GM18867 (cell line): ENCODE results near the gene CCDC69.
"Not testable (repeated sequence)": the region's sequence is repeated elsewhere in the genome, so short reads cannot be mapped to it uniquely, and the experiment has no call there.

ENCODE experiments used
- ATAC-seq: cut with Tn5 transposase; IDR thresholded peaks from one replicate; pipeline ENCODE4 v1.9.1; 2021; ENCODE audit warnings: mild to moderate bottlenecking, moderate library complexity; ENCODE audit not compliant: unreplicated experiment

CCDC69 gene

GRCh38 chr5:151196556-151197290, 27.2 kb downstream of the CCDC69 start:
- ATAC-seq, result peak; percentile 94

GRCh38 chr5:151195622-151196021, 28.3 kb downstream of the CCDC69 start:
- no peak for ATAC-seq

DNA sequence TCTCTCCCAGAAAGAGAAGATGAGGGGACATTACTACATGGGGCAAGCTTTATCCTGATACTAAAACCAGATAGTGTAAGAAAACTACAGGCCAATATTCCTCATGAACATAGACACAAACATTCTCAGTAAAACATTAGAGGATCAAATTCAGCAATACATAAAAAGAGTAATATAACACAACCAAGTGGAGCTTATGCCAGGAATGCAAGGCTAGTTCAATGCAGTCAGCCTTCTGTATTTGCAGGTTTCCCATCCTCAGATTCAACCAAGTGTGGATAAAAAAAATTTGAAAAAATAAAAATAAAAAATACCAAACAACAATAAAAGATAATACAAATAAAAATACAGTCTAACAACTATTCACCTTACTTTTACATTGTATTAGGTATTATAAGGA, 31.3 kb downstream of the CCDC69 start:
- no peak for ATAC-seq

DNA sequence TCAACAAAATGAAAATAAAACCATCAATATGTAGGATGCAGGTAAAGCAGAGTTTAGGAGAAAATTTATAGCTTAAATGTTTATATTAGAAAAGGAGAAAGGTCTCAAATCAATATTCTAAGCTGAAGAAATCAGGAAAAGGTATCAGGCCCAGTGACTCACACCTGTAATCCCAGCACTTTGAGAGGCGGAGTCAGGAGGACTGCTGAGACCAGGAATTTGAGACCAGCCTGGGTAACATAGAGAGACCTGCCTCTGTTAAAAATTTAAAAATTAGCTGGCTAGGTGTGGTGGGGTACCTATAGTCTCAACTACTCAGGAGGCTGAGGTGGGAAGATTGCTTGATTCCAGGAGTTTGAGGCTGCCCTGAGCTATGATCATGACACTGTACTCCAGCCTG, 32.2 kb downstream of the CCDC69 start:
- ATAC-seq, result no peak

GRCh38 chr5:151189151-151189550, 34.7 kb downstream of the CCDC69 start:
- ATAC-seq, result no peak

- no peak for ATAC-seq
Measured at GRCh38 chr5:151186538-151186937, 37.4 kb downstream of the CCDC69 start.

DNA sequence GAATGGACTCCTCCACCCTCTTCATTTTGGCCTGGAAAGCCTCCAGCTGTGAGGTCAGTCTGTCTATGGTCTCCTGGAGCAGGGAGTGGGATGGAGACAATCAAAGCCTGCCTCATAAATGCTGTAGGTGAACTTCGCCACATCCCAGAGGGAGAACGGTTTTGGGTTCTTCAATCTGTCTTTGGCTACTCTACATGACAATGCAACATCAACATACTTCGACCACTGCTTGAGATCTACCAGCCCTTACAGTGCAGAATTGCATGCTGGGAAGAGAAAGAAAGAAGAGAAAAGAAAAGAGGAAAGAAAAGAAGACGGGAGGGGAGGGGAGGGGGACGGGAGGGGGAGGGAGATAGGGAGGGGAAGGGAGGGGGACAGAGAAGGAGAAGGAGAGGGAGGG, 37.8 kb downstream of the CCDC69 start:
- no peak for ATAC-seq

DNA sequence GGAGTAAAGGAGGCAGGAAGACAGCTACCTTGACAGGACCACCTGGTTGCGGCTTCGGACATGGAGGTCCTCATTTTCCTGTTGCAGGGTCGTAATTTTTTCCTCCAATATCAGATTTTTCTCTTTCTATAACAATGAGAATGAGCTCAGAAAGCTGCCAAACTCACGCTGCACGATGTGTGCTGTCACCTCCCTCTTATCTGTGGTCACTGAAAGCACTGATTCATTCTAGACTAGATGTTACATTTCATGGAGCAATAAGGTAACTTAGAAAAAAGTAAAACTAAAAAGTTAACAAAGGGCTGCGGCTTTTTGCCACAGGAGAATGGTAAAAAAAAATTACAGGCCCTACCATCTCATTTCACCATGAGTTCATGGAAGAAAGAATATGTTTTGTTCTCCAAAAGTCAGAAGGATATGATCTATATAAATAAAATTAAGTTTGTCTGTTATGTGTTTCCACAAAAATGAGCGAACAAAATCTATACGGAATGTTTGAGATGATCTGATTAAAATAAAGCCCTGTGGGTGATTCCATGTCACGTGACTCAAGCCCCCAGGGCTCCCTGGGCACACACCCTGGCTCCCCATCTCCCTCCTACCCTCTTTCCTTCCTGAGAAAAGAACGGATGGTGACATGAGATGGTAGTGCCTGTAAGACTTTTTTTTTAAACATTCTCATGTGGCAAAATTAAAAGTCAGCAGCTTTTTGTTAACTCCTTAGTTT, 39.4 kb downstream of the CCDC69 start:
- ATAC-seq, result no peak

GRCh38 chr5:151183456-151184245, 40.2 kb downstream of the CCDC69 start:
- ATAC-seq, result no peak

GRCh38 chr5:151182976-151183375, 40.9 kb downstream of the CCDC69 start:
- no peak for ATAC-seq

- ATAC-seq, result no peak
Measured at GRCh38 chr5:151182524-151182900, 41.4 kb downstream of the CCDC69 start.

DNA sequence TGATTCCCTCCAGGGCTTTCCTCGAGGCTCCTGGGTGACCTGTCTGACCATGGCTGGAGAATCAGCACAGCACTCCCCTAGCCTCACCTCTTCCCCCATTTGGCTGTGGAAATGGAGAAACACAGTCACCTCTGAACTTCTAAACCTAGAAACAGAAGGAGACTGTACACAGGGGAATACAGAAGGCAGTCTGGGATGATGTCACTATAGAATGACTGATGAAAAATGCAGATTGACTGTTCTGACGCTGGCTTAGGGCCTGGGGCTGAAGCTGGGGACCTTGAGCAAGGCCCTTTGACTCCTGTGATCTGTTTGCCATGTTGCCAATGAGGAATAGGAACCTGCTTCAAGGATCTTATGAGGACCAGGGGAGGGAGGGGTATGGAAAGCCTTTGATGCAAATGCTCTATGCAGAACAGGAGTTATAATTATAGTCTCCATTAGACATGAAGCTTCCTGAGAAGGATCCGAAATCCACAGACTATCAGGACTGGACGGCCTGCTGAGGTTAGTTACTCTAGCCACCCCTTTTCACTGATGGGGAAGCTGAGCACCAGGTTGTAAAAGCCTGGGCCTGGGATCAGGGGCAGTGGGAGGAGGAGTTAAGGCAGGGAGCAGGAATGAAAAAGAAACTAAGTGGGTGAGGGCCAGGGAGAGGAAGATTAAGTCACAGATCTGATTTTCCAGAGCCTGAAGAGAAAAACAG, 41.9 kb downstream of the CCDC69 start:
- no peak for ATAC-seq

DNA sequence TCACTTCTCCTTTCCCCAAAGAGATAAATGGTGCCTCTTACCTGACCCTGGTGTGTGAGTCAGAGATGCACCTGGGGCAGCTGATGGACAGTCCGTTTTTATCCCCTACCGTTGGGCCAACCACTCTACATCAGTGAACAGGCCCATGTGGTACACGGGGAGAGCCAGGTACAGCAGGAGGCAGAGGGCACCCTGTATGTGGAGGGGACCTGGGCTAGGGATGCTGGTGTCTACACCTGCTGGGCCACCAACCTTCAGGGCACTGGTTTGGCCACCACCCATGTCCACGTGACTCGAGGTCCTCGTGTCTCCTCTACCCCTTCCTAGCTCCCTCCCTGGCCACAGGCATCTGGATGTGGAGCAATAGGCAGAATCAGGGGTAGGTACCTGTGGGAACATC, 43.6 kb downstream of the CCDC69 start:
- no peak for ATAC-seq

DNA sequence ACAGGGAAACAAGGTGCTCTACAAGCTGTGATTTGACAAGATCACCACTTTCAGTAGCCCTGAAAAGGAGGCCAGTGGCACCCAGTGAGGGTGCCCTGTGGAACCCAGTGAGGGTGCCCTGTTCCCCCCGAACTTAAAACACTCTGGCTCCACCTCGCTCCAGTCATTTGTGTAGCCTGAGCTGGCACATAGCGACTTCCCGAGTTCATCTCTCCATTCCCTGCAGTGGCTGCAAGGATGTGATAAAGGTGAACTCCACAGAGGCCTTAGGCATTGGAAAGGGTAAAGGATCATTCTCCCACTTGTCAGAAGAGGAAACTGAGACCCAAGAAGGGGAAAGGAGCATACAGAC, 44.4 kb downstream of the CCDC69 start:
- ATAC-seq, result no peak

DNA sequence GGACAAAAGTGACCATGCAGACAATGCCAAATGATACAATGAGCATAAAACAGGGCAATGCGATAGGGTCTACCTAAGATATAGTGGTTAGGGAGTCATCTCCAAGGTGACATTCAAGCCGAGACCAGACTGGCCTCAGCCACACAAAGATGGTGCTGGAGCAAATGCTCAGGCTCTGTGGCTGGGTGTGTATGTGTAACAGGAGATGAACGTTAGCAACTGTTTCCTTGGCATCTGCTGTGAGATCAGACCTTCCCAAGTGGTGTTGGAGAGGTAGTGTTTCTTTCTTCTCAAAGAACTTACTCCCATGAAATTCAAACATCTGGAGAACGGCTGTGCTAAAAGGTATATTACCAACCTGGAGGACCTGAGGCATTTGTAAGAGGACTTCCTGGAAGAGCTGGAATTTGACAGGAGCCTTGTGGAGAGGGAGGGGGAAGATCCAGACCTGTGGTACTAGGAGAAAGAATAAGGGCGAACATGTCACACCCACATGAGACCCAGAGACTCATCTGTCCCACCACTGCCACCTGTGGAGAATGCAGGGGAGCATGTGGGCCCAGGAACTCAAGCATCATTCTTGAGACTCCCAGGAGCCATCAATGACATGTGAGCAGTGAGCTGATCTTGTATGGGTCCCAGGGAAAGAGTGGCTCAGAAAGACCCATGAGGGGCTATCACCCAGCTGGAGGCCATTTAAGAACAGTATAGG, 45.0 kb downstream of the CCDC69 start:
- no peak for ATAC-seq

- no peak for ATAC-seq
Measured at GRCh38 chr5:151178372-151178771, 45.5 kb downstream of the CCDC69 start.

- not testable (repeated sequence) for ATAC-seq
Measured at GRCh38 chr5:151176268-151176667, 47.6 kb downstream of the CCDC69 start.

- no peak for ATAC-seq
Measured at GRCh38 chr5:151174612-151175101, 49.2 kb downstream of the CCDC69 start.

DNA sequence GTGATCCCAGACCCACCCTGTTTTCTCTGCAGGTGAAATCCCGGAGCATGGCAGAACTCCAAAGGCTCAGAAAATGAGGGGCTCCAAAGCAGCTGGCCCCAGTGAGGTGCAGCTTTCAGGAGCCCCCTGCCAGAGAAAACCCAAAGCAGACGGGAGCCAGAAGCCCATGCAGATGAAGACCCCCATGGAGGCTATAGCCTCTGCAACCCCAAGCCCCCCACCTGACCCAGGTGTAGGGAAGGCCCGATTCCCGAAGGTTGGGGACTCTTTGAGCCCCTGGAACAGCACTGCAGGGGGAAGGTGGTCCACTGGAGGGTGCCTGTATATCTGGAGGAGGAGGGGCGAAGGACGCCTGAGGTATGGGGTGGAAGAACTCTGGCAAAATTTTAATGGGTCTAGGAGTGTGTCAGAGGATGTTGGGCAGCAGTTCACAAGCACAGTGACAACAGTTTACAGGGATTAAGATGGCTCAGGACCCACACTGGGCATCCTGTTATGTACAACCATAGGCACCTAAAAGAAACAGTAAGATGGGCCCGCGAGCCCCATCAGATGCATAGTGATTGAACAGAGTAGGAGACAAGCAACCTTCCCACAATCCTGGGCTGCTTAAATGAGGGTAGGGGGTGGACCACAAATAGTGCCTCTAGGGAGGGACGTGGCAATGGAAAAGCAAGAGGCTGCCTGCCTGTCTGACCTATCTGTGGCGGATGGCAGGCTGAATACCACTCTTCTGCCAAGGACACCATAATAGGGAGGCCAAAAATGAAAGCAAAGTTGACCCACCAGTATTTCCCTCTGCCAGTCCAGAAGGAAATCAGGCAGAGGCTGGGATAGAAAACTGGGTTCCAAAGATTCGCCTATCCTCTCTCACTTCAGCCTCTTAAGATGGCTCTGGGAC, 49.9 kb downstream of the CCDC69 start:
- ATAC-seq, result no peak
